ENCODE measurements around the gene TNMD. TPM values are rescaled to one million over a fixed set of nuclear protein-coding genes. Genes with fewer than 3 reads are reported as not detected.

Gene TNMD
- total and polyA plus RNA-seq, 2 of the 4 experiments (the other 2 are of a cell fraction): not detected

DNA sequence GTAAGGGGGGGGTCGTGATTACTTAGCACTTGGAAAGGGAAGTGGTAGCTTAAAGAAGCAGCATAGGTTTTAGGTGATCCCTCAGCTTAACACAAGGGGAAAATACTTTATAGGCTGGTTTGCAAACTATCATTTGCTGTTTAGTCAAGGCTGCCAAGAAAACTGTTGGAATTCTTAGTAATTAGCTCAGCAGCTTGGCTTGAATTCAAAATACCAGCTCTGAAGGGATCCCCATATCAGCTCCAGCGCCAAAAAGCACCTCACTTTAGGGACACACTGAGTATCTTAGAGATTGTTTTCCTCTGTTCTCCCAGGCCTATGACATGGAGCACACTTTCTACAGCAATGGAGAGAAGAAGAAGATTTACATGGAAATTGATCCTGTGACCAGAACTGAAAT lies 8.8 kb downstream of the TNMD start:
- dilution Hi-C loops (cut with HindIII; ENCODE audit: low sequenced_read_pairs, unreplicated experiment) (no loop called here), intact Hi-C loops (cut with micrococcal nuclease) (no loop called here), in situ Hi-C loops (cut with MboI; ENCODE audit: low sequenced_read_pairs) (no loop called here)
- no peak overlapping the region for H2AK9ac ChIP-seq (replicated peaks; ENCODE audit: low read depth, low read length, poor library complexity)
- BruUV-seq (replicated peaks): no TSS peak
- no peaks in the 10 kb centered on the region for H3K9me3 ChIP-seq (ENCODE audit: control insufficient read depth, insufficient read depth, low read length)
- no peaks in the 10 kb centered on the region for H3K9me1 ChIP-seq (ENCODE audit: insufficient read depth, low read length)
- H4K91ac ChIP-seq (ENCODE audit: insufficient read depth, low read depth, low read length): no peak overlapping the region
- no peak overlapping the region for H2BK120ac ChIP-seq (ENCODE audit: low read depth, low read length)
- TF ChIP-seq BHLHE40 (IDR thresholded peaks at IDR 0.05; ENCODE audit: low read depth, low read length) (no peak), FOS (IDR thresholded peaks at IDR 0.05; ENCODE audit: low read depth, low read length) (no peak), CHD1 (IDR thresholded peaks at IDR 0.05; ENCODE audit: low read depth, low read length) (no peak), RAD21 (IDR thresholded peaks at IDR 0.05; ENCODE audit: low read length) (no peak), MAZ (IDR thresholded peaks at IDR 0.05; ENCODE audit: borderline replicate concordance, low read depth, low read length) (no peak), MXI1 (IDR thresholded peaks at IDR 0.05; ENCODE audit: borderline replicate concordance, low read depth, low read length) (no peak), POLR2A (IDR thresholded peaks at IDR 0.05; ENCODE audit: low read depth, low read length) (no peak), RCOR1 (IDR thresholded peaks at IDR 0.05; ENCODE audit: insufficient replicate concordance, low read length) (no peak), SMC3 (IDR thresholded peaks at IDR 0.05; ENCODE audit: low read depth, low read length) (no peak)
- TF ChIP-seq, protein P1, sequence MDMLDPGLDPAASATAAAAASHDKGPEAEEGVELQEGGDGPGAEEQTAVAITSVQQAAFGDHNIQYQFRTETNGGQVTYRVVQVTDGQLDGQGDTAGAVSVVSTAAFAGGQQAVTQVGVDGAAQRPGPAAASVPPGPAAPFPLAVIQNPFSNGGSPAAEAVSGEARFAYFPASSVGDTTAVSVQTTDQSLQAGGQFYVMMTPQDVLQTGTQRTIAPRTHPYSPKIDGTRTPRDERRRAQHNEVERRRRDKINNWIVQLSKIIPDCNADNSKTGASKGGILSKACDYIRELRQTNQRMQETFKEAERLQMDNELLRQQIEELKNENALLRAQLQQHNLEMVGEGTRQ (IDR thresholded peaks at IDR 0.05; ENCODE audit: low read depth, low read length): no peak
- TF ChIP-seq, protein P2, sequence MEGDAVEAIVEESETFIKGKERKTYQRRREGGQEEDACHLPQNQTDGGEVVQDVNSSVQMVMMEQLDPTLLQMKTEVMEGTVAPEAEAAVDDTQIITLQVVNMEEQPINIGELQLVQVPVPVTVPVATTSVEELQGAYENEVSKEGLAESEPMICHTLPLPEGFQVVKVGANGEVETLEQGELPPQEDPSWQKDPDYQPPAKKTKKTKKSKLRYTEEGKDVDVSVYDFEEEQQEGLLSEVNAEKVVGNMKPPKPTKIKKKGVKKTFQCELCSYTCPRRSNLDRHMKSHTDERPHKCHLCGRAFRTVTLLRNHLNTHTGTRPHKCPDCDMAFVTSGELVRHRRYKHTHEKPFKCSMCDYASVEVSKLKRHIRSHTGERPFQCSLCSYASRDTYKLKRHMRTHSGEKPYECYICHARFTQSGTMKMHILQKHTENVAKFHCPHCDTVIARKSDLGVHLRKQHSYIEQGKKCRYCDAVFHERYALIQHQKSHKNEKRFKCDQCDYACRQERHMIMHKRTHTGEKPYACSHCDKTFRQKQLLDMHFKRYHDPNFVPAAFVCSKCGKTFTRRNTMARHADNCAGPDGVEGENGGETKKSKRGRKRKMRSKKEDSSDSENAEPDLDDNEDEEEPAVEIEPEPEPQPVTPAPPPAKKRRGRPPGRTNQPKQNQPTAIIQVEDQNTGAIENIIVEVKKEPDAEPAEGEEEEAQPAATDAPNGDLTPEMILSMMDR (conservative IDR thresholded peaks at IDR 0.05; ENCODE audit: low read depth, low read length): no peak
- H2BK5ac ChIP-seq (ENCODE audit: low read depth, low read length, poor library complexity, severe bottlenecking): no peak overlapping the region
- no peak overlapping the region for H3K9ac ChIP-seq (ENCODE audit: low read depth, low read length)
- no CpG with 5 or more reads among the region's 2 CpGs for WGBS, 2 experiments (ENCODE audit: extremely low coverage in 2 of 2, insufficient read length in 1 of 2)
- no peak overlapping the region for H3K23ac ChIP-seq (ENCODE audit: low read depth, low read length)
- ChIA-PET CTCF (no interaction called here), POLR2A (ENCODE audit: unreplicated experiment) (no interaction called here)
- no peaks in the 10 kb centered on the region for H3K79me1 ChIP-seq (ENCODE audit: low read depth in 1 of 2, low read length in 2 of 2)
- H4K8ac ChIP-seq (ENCODE audit: low read depth in 2 of 2, low read length in 2 of 2): no peak overlapping the region
- H3K14ac ChIP-seq (replicated peaks; ENCODE audit: low read depth, low read length): no peak overlapping the region
- H2BK15ac ChIP-seq (ENCODE audit: low read depth, low read length): no peak overlapping the region
- H3K27ac ChIP-seq (ENCODE audit: insufficient read depth, low read length): no peak overlapping the region
- no peak overlapping the region for H2AK5ac ChIP-seq (ENCODE audit: low read depth, low read length)
- H3K4me1 ChIP-seq (ENCODE audit: control insufficient read depth, insufficient read depth, low read length): no peaks in the 10 kb centered on the region
- H3K27me3 ChIP-seq (ENCODE audit: control insufficient read depth, insufficient read depth, low read length): peaks cover 10% of the 10 kb centered on the region
- no peak overlapping the region for H3K4ac ChIP-seq (ENCODE audit: low read depth, low read length)
- H2AFZ ChIP-seq (replicated peaks; ENCODE audit: low read length, poor library complexity): no peak overlapping the region
- H3K18ac ChIP-seq (ENCODE audit: low read depth, low read length): no peak overlapping the region
- DNase-seq (no peak), ATAC-seq (ENCODE audit: low read depth) (no peak)
- no peak overlapping the region for H3K4me2 ChIP-seq (ENCODE audit: low read depth, low read length)
- no peak overlapping the region for H4K5ac ChIP-seq (ENCODE audit: low read depth, low read length)
- H3K36me3 ChIP-seq (ENCODE audit: control insufficient read depth, insufficient read depth, low read length): no peaks in the 10 kb centered on the region
- no peaks in the 10 kb centered on the region for H4K20me1 ChIP-seq (ENCODE audit: insufficient read depth, low read length)
- H2BK20ac ChIP-seq (ENCODE audit: low read depth, low read length): no peak overlapping the region
- no peak overlapping the region for H3K4me3 ChIP-seq (ENCODE audit: insufficient read depth, low read depth, low read length)
- no peak overlapping the region for H3K56ac ChIP-seq (ENCODE audit: extremely low read depth, insufficient read depth, low read length)

All from IMR-90 (cell line).